Measurements from ENCODE around the gene CHCHD10. TPM values are rescaled to one million over a fixed set of nuclear protein-coding genes. Genes with fewer than 3 reads are reported as not detected.
A peak's percentile ranks its signal among the peaks of the same experiment; 100 is the strongest.

Gene CHCHD10
- total and polyA plus RNA-seq, 2 of the 13 experiments (the other 11 are each of a cell fraction or from before 2014, with no cell fraction given): 37.0 to 62.8 TPM

GRCh38 chr22:23786752-23787599 is 19.2 kb upstream of the CHCHD10 start, which contains the start of gene SMARCB1 (continued):
- TF ChIP-seq ZNF784 (CRISPR knock-in tag; IDR thresholded peaks at IDR 0.05; ENCODE audit: borderline replicate concordance) (no peak; the same call in 1 of the 2 replicates), ZNF263 (CRISPR knock-in tag; IDR thresholded peaks at IDR 0.05) (no peak), ZFP1 (CRISPR knock-in tag; IDR thresholded peaks at IDR 0.05) (no peak), NR0B2 (CRISPR knock-in tag; IDR thresholded peaks at IDR 0.05) (peak; percentile 66), MAFK (conservative IDR thresholded peaks at IDR 0.05 in 1 of 2, IDR thresholded peaks at IDR 0.05 in 1 of 2; ENCODE audit: low read length in 2 of 2) (no peak), XBP1 (CRISPR knock-in tag; IDR thresholded peaks at IDR 0.05) (no peak), RFX3 (CRISPR knock-in tag; IDR thresholded peaks at IDR 0.05) (no peak), GFI1 (CRISPR knock-in tag; IDR thresholded peaks at IDR 0.05; ENCODE audit: borderline replicate concordance) (no peak), TIGD3 (CRISPR knock-in tag; IDR thresholded peaks at IDR 0.05; ENCODE audit: borderline replicate concordance) (no peak), SIX1 (CRISPR knock-in tag; IDR thresholded peaks at IDR 0.05; ENCODE audit: borderline replicate concordance) (no peak), MAX (IDR thresholded peaks at IDR 0.05) (peak; percentile 8; the same call in 1 of the 2 replicates), MTA3 (CRISPR knock-in tag; IDR thresholded peaks at IDR 0.05) (no peak), ZFP41 (CRISPR knock-in tag; IDR thresholded peaks at IDR 0.05; ENCODE audit: borderline replicate concordance) (no peak), MXD1 (CRISPR knock-in tag; IDR thresholded peaks at IDR 0.05) (peak; percentile 80), ZNF609 (CRISPR knock-in tag; IDR thresholded peaks at IDR 0.05; ENCODE audit: borderline replicate concordance) (no peak; the same call in 1 of the 2 replicates), TCF7L2 (IDR thresholded peaks at IDR 0.05; ENCODE audit: low read depth, low read length) (no peak), MIXL1 (CRISPR knock-in tag; IDR thresholded peaks at IDR 0.05) (no peak), ZKSCAN5 (CRISPR knock-in tag; IDR thresholded peaks at IDR 0.05) (no peak), MEIS2 (CRISPR knock-in tag; IDR thresholded peaks at IDR 0.05) (peak; percentile 46; the same call in 1 of the 2 replicates), TEF (CRISPR knock-in tag; IDR thresholded peaks at IDR 0.05) (no peak; the same call in 1 of the 2 replicates), ONECUT2 (CRISPR knock-in tag; IDR thresholded peaks at IDR 0.05) (peak; percentile 64; the same call in 1 of the 2 replicates)
